H9 (cell line): ENCODE data around the gene CTDNEP1. TPM values are rescaled to one million over a fixed set of nuclear protein-coding genes. Genes with fewer than 3 reads are reported as not detected.

ENCODE experiments used
- DNase-seq: peaks from one replicate; pipeline ENCODE4 v3.0.0-alpha.2; 2017
- H2AFZ ChIP-seq: one replicate; pipeline ENCODE4 v1.6.1; 2013; ENCODE audit warnings: mild to moderate bottlenecking, low read length, control low read depth, moderate library complexity
- H2AK5ac ChIP-seq: 2 replicates; pipeline ENCODE4 v1.6.1; 2013; ENCODE audit warnings: low read length, control low read depth, mixed read lengths; ENCODE audit not compliant: insufficient read length
- H2BK120ac ChIP-seq: one replicate; pipeline ENCODE4 v1.6.1; 2013; ENCODE audit warnings: low read depth, mild to moderate bottlenecking, low read length, control low read depth, inconsistent platforms; ENCODE audit not compliant: poor library complexity, severe bottlenecking
- H2BK12ac ChIP-seq: 2 replicates; pipeline ENCODE4 v1.6.1; 2013; ENCODE audit warnings: low read length, control low read depth, mixed read lengths, low read depth; ENCODE audit not compliant: insufficient read length
- H2BK15ac ChIP-seq: 2 replicates; pipeline ENCODE4 v1.6.1; 2013; ENCODE audit warnings: low read depth, low read length, control low read depth
- H2BK20ac ChIP-seq: one replicate; pipeline ENCODE4 v1.6.1; 2013; ENCODE audit warnings: low read depth, mild to moderate bottlenecking, low read length, control low read depth, inconsistent platforms; ENCODE audit not compliant: poor library complexity, severe bottlenecking
- H2BK5ac ChIP-seq: 2 replicates; pipeline ENCODE4 v1.6.1; 2013; ENCODE audit warnings: low read length, control low read depth, mixed read lengths; ENCODE audit not compliant: insufficient read length
- H3K14ac ChIP-seq: 2 replicates; pipeline ENCODE4 v1.6.1; 2013; ENCODE audit warnings: low read length, control low read depth; ENCODE audit not compliant: insufficient read depth
- H3K18ac ChIP-seq: 2 replicates; pipeline ENCODE4 v1.6.1; 2013; ENCODE audit warnings: low read depth, mild to moderate bottlenecking, mixed read lengths, low read length, control low read depth; ENCODE audit not compliant: insufficient read length
- H3K23ac ChIP-seq: 2 replicates; pipeline ENCODE4 v1.6.1; 2013; ENCODE audit warnings: low read length, control low read depth, mixed read lengths, low read depth; ENCODE audit not compliant: insufficient read length
- H3K23me2 ChIP-seq: 2 replicates; pipeline ENCODE4 v1.6.1; 2013; ENCODE audit warnings: low read depth, mild to moderate bottlenecking, mixed read lengths, low read length, control low read depth; ENCODE audit not compliant: insufficient read length, poor library complexity, severe bottlenecking
- H3K27ac ChIP-seq: 2 replicates; pipeline ENCODE4 v1.5.1; 2013; ENCODE audit warnings: low read length, control low read depth, mixed read lengths, low read depth; ENCODE audit not compliant: insufficient read length
- H3K27me3 ChIP-seq: 2 replicates; pipeline ENCODE4 v1.6.1; 2013; ENCODE audit warnings: low read length, control low read depth, inconsistent platforms; ENCODE audit not compliant: insufficient read depth
- H3K4ac ChIP-seq: 2 replicates; pipeline ENCODE4 v1.6.1; 2013; ENCODE audit warnings: low read depth, mild to moderate bottlenecking, control low read depth, inconsistent platforms, low read length, moderate library complexity
- H3K4me1 ChIP-seq: 2 replicates; pipeline ENCODE4 v1.6.1; 2013; ENCODE audit warnings: low read length, control low read depth, inconsistent platforms; ENCODE audit not compliant: insufficient read depth
- H3K4me2 ChIP-seq: 2 replicates; pipeline ENCODE4 v1.6.1; 2013; ENCODE audit warnings: low read length, control low read depth, mixed read lengths; ENCODE audit not compliant: insufficient read length, insufficient read depth
- H3K56ac ChIP-seq: 2 replicates; pipeline ENCODE4 v1.6.1; 2013; ENCODE audit warnings: low read depth, mild to moderate bottlenecking, mixed read lengths, low read length, control low read depth; ENCODE audit not compliant: insufficient read length
- H3K79me1 ChIP-seq: 2 replicates; pipeline ENCODE4 v1.6.1; 2013; ENCODE audit warnings: low read depth, mild to moderate bottlenecking, moderate library complexity, low read length, control low read depth, inconsistent platforms; ENCODE audit not compliant: insufficient read depth, poor library complexity, severe bottlenecking
- H3K79me2 ChIP-seq: 2 replicates; pipeline ENCODE4 v1.6.1; 2013; ENCODE audit warnings: low read length, control low read depth, inconsistent platforms; ENCODE audit not compliant: insufficient read depth
- H3K9ac ChIP-seq: 2 replicates; pipeline ENCODE4 v1.6.1; 2013; ENCODE audit warnings: low read length, control low read depth, mixed read lengths; ENCODE audit not compliant: insufficient read length; ENCODE audit errors: extremely low read depth
- H3K9me3 ChIP-seq: one replicate; pipeline ENCODE4 v1.6.1; 2013; ENCODE audit warnings: low read depth, low read length, inconsistent platforms; ENCODE audit not compliant: control insufficient read depth
- H3T11ph ChIP-seq: one replicate; pipeline ENCODE4 v1.6.1; 2013; ENCODE audit warnings: mild to moderate bottlenecking, low read length, control low read depth, inconsistent platforms
- H4K20me1 ChIP-seq: one replicate; pipeline ENCODE4 v1.6.1; 2013; ENCODE audit not compliant: control insufficient read depth, insufficient read length, insufficient read depth
- H4K5ac ChIP-seq: 2 replicates; pipeline ENCODE4 v1.6.1; 2013; ENCODE audit warnings: low read depth, mild to moderate bottlenecking, mixed read lengths, low read length, control low read depth; ENCODE audit not compliant: insufficient read length
- H4K8ac ChIP-seq: replicated peaks from 2 replicates; pipeline ENCODE4 v1.6.1; 2013; ENCODE audit warnings: low read length, control low read depth, mixed read lengths, low read depth; ENCODE audit not compliant: insufficient read length
- H4K91ac ChIP-seq: 2 replicates; pipeline ENCODE4 v1.6.1; 2013; ENCODE audit warnings: low read depth, mild to moderate bottlenecking, moderate library complexity, mixed read lengths, low read length, control low read depth; ENCODE audit not compliant: insufficient read length
- H3K27ac Mint-ChIP-seq, 3 experiments: 2 replicates in 2 of 3; 3 replicates in 1 of 3; pipeline ENCODE4 v1.8.0; 2020 to 2021; ENCODE audit warnings: mixed read lengths in 3 of 3, mild to moderate bottlenecking in 1 of 3, moderate library complexity in 1 of 3
- H3K27me3 Mint-ChIP-seq: 2 replicates; pipeline ENCODE4 v1.8.0; 2021; ENCODE audit warnings: low read depth, mild to moderate bottlenecking, moderate library complexity, mixed read lengths
- H3K36me3 Mint-ChIP-seq, 3 experiments: 2 replicates in 2 of 3; 3 replicates in 1 of 3; pipeline ENCODE4 v1.8.0; 2020 to 2021; ENCODE audit warnings: low read depth in 3 of 3, mixed read lengths in 3 of 3; ENCODE audit not compliant: insufficient read depth in 1 of 3
- H3K4me1 Mint-ChIP-seq, 2 experiments: 2 replicates each; pipeline ENCODE4 v1.8.0; 2020; ENCODE audit warnings: mixed read lengths in 2 of 2
- H3K4me3 Mint-ChIP-seq, 2 experiments: 2 replicates in 1 of 2; 3 replicates in 1 of 2; pipeline ENCODE4 v1.8.0; 2020 to 2021; ENCODE audit warnings: mild to moderate bottlenecking in 2 of 2, mixed read lengths in 2 of 2, moderate library complexity in 1 of 2
- H3K9me3 Mint-ChIP-seq, 2 experiments: 2 replicates in 1 of 2; 3 replicates in 1 of 2; pipeline ENCODE4 v1.8.0; 2020; ENCODE audit warnings: mild to moderate bottlenecking in 2 of 2, mixed read lengths in 2 of 2, moderate library complexity in 1 of 2
- WGBS: extraction: QIAGEN DNeasy Blood & Tissue Kit; methylation state at CpG from one replicate; pipeline ENCODE4 v1.1.7; 2013; ENCODE audit warnings: missing lambda C conversion rate, low lambda C conversion rate, mixed read lengths; ENCODE audit not compliant: insufficient read length; ENCODE audit errors: extremely low coverage; 5-methylcytosine and 5-hydroxymethylcytosine counted together
- total RNA-seq: library from RNA; stranded (reverse); gene quantifications from 2 replicates; pipeline ENCODE4 v1.2.1, GENCODE V29; 2021
- TF ChIP-seq, protein P1 (sequence below): fragments of 200-600 bp; sonication (generic); conservative IDR thresholded peaks from 3 replicates; pipeline ENCODE4 v1.8.0; 2021; ENCODE audit warnings: antibody characterized with exemption, mild to moderate bottlenecking

CTDNEP1 gene
- total RNA-seq, 1 experiment from 2014 or later = 134 TPM

DNA sequence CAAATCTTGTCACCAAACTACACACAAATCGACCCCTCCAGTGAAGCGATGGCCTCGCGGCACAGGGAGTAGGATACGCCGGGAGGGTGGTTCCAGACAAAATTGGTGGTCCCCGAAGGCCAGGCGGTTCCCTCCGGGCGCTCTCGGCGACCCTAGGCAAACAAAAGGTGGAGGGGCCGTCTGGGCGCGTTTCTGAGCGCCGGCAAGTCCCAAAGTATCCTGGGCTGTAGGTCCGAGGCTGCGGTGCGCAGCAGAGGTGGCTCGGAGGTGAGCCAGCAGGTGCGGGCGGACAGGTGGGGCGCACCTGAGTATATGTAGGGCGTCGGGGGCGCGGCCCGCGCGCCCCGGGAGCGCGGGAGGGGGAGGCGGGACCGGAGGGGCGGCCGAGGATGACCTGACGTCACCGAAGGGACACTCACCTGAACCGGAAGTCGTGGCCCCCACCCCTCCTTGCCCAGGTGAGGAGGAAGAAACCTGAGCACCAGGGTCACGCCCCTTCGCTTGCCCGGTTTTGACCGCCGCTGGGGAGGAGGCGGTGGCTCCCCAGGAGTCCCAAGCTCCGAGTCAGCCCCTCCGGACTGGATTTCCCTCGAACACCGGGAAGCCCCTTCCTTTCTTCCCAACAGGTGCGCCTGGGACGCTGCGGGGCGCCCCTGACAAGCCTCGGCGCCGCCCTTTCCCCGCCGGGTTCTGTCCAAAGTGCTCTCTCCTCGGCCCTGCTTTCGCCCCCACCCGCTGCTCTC, 10.8 kb upstream of the CTDNEP1 start, which contains the start of gene CLDN7:
Gene CLDN7 (minus strand): TSS at position 287 of the 743 bp plus-strand sequence. CDS start 435 bp downstream, outside the sequence.
- H3K4me3 Mint-ChIP-seq = peak within 1 kb of the TSS; percentile 86 to 93
- Histone ChIP-seq H3K23me2 (peaks cover 25% of the 10 kb centered on the region), H4K20me1 (no peaks in the 10 kb centered on the region), H3K27me3 (no peaks in the 10 kb centered on the region), H2BK12ac (peak within 1 kb of the TSS; percentile 84), H2BK120ac (peak within 1 kb of the TSS; percentile 39), H3K56ac (no peak within 1 kb of the TSS), H3K79me2 (peaks cover 7% of the 10 kb centered on the region; the same call in 1 of the 2 replicates), H3K9ac (peak within 1 kb of the TSS; percentile 95), H3K79me1 (no peaks in the 10 kb centered on the region), H2AFZ (no peak within 1 kb of the TSS), H3K4me1 (peaks cover 4% of the 10 kb centered on the region; the same call in 1 of the 2 replicates), H4K8ac (peak within 1 kb of the TSS; percentile 25), H2BK20ac (no peak within 1 kb of the TSS), H3T11ph (no peak within 1 kb of the TSS), H3K27ac (peak within 1 kb of the TSS; percentile 55), H3K9me3 (no peaks in the 10 kb centered on the region), H3K14ac (peak within 1 kb of the TSS; percentile 98), H3K18ac (peak within 1 kb of the TSS; percentile 98), H2AK5ac (no peak within 1 kb of the TSS), H4K5ac (peak within 1 kb of the TSS; percentile 37), H3K4ac (peak within 1 kb of the TSS; percentile 91; the same call in 1 of the 2 replicates), H3K23ac (no peak within 1 kb of the TSS), H3K4me2 (peak within 1 kb of the TSS; percentile 76), H2BK15ac (no peak within 1 kb of the TSS), H2BK5ac (peak within 1 kb of the TSS; percentile 31), H4K91ac (peak within 1 kb of the TSS; percentile 95)
- peaks cover 3 to 30% (median 27%) of the 10 kb centered on the region in 3 experiments for H3K36me3 Mint-ChIP-seq
- peaks cover 32 to 48% of the 10 kb centered on the region in 2 experiments for H3K4me1 Mint-ChIP-seq
- no CpG with 5 or more reads among the region's 64 CpGs for WGBS
- H3K9me3 Mint-ChIP-seq = peaks cover 0 to 4% of the 10 kb centered on the region in 2 experiments; a peak in 1 of 5 replicates
- peak within 1 kb of the TSS; percentile 96 to 100 (median 99) for H3K27ac Mint-ChIP-seq
- TF ChIP-seq, protein P1, sequence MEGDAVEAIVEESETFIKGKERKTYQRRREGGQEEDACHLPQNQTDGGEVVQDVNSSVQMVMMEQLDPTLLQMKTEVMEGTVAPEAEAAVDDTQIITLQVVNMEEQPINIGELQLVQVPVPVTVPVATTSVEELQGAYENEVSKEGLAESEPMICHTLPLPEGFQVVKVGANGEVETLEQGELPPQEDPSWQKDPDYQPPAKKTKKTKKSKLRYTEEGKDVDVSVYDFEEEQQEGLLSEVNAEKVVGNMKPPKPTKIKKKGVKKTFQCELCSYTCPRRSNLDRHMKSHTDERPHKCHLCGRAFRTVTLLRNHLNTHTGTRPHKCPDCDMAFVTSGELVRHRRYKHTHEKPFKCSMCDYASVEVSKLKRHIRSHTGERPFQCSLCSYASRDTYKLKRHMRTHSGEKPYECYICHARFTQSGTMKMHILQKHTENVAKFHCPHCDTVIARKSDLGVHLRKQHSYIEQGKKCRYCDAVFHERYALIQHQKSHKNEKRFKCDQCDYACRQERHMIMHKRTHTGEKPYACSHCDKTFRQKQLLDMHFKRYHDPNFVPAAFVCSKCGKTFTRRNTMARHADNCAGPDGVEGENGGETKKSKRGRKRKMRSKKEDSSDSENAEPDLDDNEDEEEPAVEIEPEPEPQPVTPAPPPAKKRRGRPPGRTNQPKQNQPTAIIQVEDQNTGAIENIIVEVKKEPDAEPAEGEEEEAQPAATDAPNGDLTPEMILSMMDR = peak; percentile 49; the same call in 2 of the 3 replicates
- peaks cover 2% of the 10 kb centered on the region; the same call in 1 of the 2 replicates for H3K27me3 Mint-ChIP-seq
- DNase-seq = peak; percentile 99
